Large intestine (tissue), 12 donors: ENCODE results near the gene CDKL5. TPM values are rescaled to one million over a fixed set of nuclear protein-coding genes. Genes with fewer than 3 reads are reported as not detected.

Experiments used
- DNase-seq, 2 donors: peaks; one replicate each; pipeline versions ENCODE4 v3.0.0 to v3.0.0-alpha.2; 2013
- H3K27ac ChIP-seq: one replicate; pipeline ENCODE4 v1.5.1; 2013; ENCODE audit warnings: low read length
- H3K27me3 ChIP-seq: 2 replicates; pipeline ENCODE4 v1.6.1; 2013; ENCODE audit warnings: low read length; ENCODE audit not compliant: control insufficient read depth, insufficient read depth
- H3K36me3 ChIP-seq: 2 replicates; pipeline ENCODE4 v1.6.1; 2013; ENCODE audit warnings: low read length; ENCODE audit not compliant: control insufficient read depth, insufficient read depth
- H3K4me1 ChIP-seq: one replicate; pipeline ENCODE4 v1.6.1; 2013; ENCODE audit warnings: low read length; ENCODE audit not compliant: control insufficient read depth, insufficient read depth
- H3K4me3 ChIP-seq: one replicate; pipeline ENCODE4 v1.5.1; 2013; ENCODE audit warnings: low read length
- H3K9me3 ChIP-seq: one replicate; pipeline ENCODE4 v1.6.1; 2013; ENCODE audit warnings: mild to moderate bottlenecking, low read depth, low read length, moderate library complexity; ENCODE audit not compliant: control insufficient read depth
- WGBS: methylation state at CpG from one replicate; pipeline ENCODE4 v1.1.5; 2013; ENCODE audit warnings: low lambda C conversion rate; ENCODE audit not compliant: insufficient coverage; 5-methylcytosine and 5-hydroxymethylcytosine counted together
- long read RNA-seq, 11 donors: transcript quantifications; one replicate each; lab custom pipeline, GENCODE V29; 2026
- polyA plus RNA-seq: library from polyadenylated mRNA; unstranded; fragments of 120-200 nt; gene quantifications from one replicate; pipeline ENCODE4 v1.2.1, GENCODE V29; 2013

Gene CDKL5
- 5.0 TPM for polyA plus RNA-seq
- long read RNA-seq, donor 1, result 0 reads
- long read RNA-seq, donor 2, result 0 reads
- long read RNA-seq, donor 3, result 0 reads
- long read RNA-seq, donor 4, result 0 reads
- long read RNA-seq, donor 5, result 0 reads
- long read RNA-seq, donor 6, result 0 reads
- long read RNA-seq, donor 7, result 0 reads
- long read RNA-seq, donor 8, result 0 reads
- long read RNA-seq, donor 9, result 0 reads
- long read RNA-seq, donor 10, result 0 reads
- long read RNA-seq, donor 11, result 0 reads

- H3K4me1 ChIP-seq, result peaks cover 6% of the 10 kb centered on the region
- peak within 1 kb of the TSS; percentile 78 for H3K27ac ChIP-seq
- DNase-seq, result peak; percentile 96 to 98
- no peaks in the 10 kb centered on the region for H3K9me3 ChIP-seq
- H3K27me3 ChIP-seq, result no peaks in the 10 kb centered on the region
- no peaks in the 10 kb centered on the region for H3K36me3 ChIP-seq
- WGBS, result no CpG with 5 or more reads among the region's 79 CpGs
- peak within 1 kb of the TSS; percentile 94 for H3K4me3 ChIP-seq
Measured at GRCh38 chrX:18425199-18426003, at the start of gene CDKL5. TSS of gene CDKL5 (plus strand) at chrX:18425608. CDS start at chrX:18507097, 81,489 bp downstream.

GRCh38 chrX:18377796-18378195, 47.6 kb upstream of the CDKL5 start:
- WGBS, result no CpG with 5 or more reads among the region's 6 CpGs
- DNase-seq, result no peak

GRCh38 chrX:18389966-18390365, 35.4 kb upstream of the CDKL5 start:
- H3K9me3 ChIP-seq, result no peaks in the 10 kb centered on the region
- no CpG with 5 or more reads among the region's 3 CpGs for WGBS
- H3K27me3 ChIP-seq, result no peaks in the 10 kb centered on the region
- H3K4me1 ChIP-seq, result no peaks in the 10 kb centered on the region
- H3K27ac ChIP-seq, result no peak overlapping the region
- DNase-seq, result no peak
- H3K36me3 ChIP-seq, result no peaks in the 10 kb centered on the region
- H3K4me3 ChIP-seq, result no peak overlapping the region

More at GRCh38 chrX:18377796-18378195, 47.6 kb upstream of the CDKL5 start:
- Histone ChIP-seq H3K27ac (no peak overlapping the region), H3K9me3 (no peaks in the 10 kb centered on the region), H3K36me3 (no peaks in the 10 kb centered on the region), H3K27me3 (no peaks in the 10 kb centered on the region), H3K4me1 (no peaks in the 10 kb centered on the region), H3K4me3 (no peak overlapping the region)

GRCh38 chrX:18390941-18391538, 34.4 kb upstream of the CDKL5 start:
- peak; percentile 16 to 26 for DNase-seq
- no peak overlapping the region for H3K4me3 ChIP-seq
- H3K27me3 ChIP-seq, result no peaks in the 10 kb centered on the region
- H3K36me3 ChIP-seq, result no peaks in the 10 kb centered on the region
- H3K9me3 ChIP-seq, result no peaks in the 10 kb centered on the region
- H3K4me1 ChIP-seq, result no peaks in the 10 kb centered on the region
- WGBS, result no CpG with 5 or more reads among the region's 9 CpGs
- no peak overlapping the region for H3K27ac ChIP-seq

- Histone ChIP-seq H3K9me3 (no peaks in the 10 kb centered on the region), H3K36me3 (no peaks in the 10 kb centered on the region), H3K4me1 (no peaks in the 10 kb centered on the region), H3K4me3 (no peak overlapping the region), H3K27me3 (no peaks in the 10 kb centered on the region), H3K27ac (no peak overlapping the region)
- no peak for DNase-seq
- no CpG with 5 or more reads among the region's 11 CpGs for WGBS
Measured at GRCh38 chrX:18394477-18394876, 30.9 kb upstream of the CDKL5 start.

- no peak overlapping the region for H3K27ac ChIP-seq
- H3K9me3 ChIP-seq, result no peaks in the 10 kb centered on the region
- no peaks in the 10 kb centered on the region for H3K27me3 ChIP-seq
- H3K4me3 ChIP-seq, result no peak overlapping the region
- no peaks in the 10 kb centered on the region for H3K36me3 ChIP-seq
- no CpG with 5 or more reads among the region's 4 CpGs for WGBS
- peaks cover 6% of the 10 kb centered on the region for H3K4me1 ChIP-seq
- DNase-seq, result no peak
Measured at GRCh38 chrX:18401848-18402213, 23.6 kb upstream of the CDKL5 start.

GRCh38 chrX:18406531-18407266, 18.7 kb upstream of the CDKL5 start:
- DNase-seq, result no peak
- Histone ChIP-seq H3K4me1 (no peaks in the 10 kb centered on the region), H3K4me3 (no peak overlapping the region), H3K9me3 (no peaks in the 10 kb centered on the region), H3K27ac (no peak overlapping the region), H3K27me3 (no peaks in the 10 kb centered on the region), H3K36me3 (no peaks in the 10 kb centered on the region)
- no CpG with 5 or more reads among the region's 8 CpGs for WGBS

GRCh38 chrX:18410038-18410437, 15.4 kb upstream of the CDKL5 start:
- WGBS, result no CpG with 5 or more reads among the region's 5 CpGs
- peak in 1 of 2 donors; percentile 10 for DNase-seq
- no peak overlapping the region for H3K4me3 ChIP-seq
- H3K27ac ChIP-seq, result no peak overlapping the region
- no peaks in the 10 kb centered on the region for H3K27me3 ChIP-seq
- no peaks in the 10 kb centered on the region for H3K4me1 ChIP-seq
- H3K9me3 ChIP-seq, result no peaks in the 10 kb centered on the region
- H3K36me3 ChIP-seq, result no peaks in the 10 kb centered on the region

GRCh38 chrX:18415386-18415785, 10.0 kb upstream of the CDKL5 start:
- Histone ChIP-seq H3K36me3 (no peaks in the 10 kb centered on the region), H3K4me3 (no peak overlapping the region), H3K4me1 (no peaks in the 10 kb centered on the region), H3K27me3 (no peaks in the 10 kb centered on the region), H3K27ac (no peak overlapping the region), H3K9me3 (no peaks in the 10 kb centered on the region)
- no peak for DNase-seq

GRCh38 chrX:18422325-18422724, 3.1 kb upstream of the CDKL5 start:
- H3K27me3 ChIP-seq, result no peaks in the 10 kb centered on the region
- WGBS, result no CpG with 5 or more reads among the region's 5 CpGs
- no peak for DNase-seq
- peaks cover 6% of the 10 kb centered on the region for H3K4me1 ChIP-seq
- no peaks in the 10 kb centered on the region for H3K36me3 ChIP-seq
- no peak overlapping the region for H3K4me3 ChIP-seq
- H3K9me3 ChIP-seq, result no peaks in the 10 kb centered on the region
- no peak overlapping the region for H3K27ac ChIP-seq
